Activated CD4-positive, alpha-beta T cell treated with anti-CD3 and anti-CD28 coated beads, Interleukin-2, amount 10 ng/mL, durations not matched to agents 7 days and 5 days (primary cell): ENCODE data around the gene TNFSF13. TPM values are rescaled to one million over a fixed set of nuclear protein-coding genes. Genes with fewer than 3 reads are reported as not detected.
A peak's percentile ranks its signal among the peaks of the same experiment; 100 is the strongest.

Experiments used
- CTCF ChIA-PET: fragments of 350-600 bp; sonication (Branson Sonifier 250); formaldehyde crosslinking; loops from one replicate; lab custom pipeline; 2021; ENCODE audit warnings: antibody characterized with exemption; lab: Charles Lee
- POLR2A ChIA-PET: fragments of 350-600 bp; sonication (Branson Sonifier 250); formaldehyde crosslinking; loops from one replicate; lab custom pipeline; 2021; ENCODE audit warnings: antibody characterized with exemption; lab: Charles Lee
- DNase-seq: peaks from one replicate; pipeline ENCODE4 v3.0.0-alpha.2; 2020
- H3K27ac Mint-ChIP-seq: one replicate; pipeline ENCODE4 v1.8.0; 2021; ENCODE audit warnings: mild to moderate bottlenecking, moderate library complexity, mixed read lengths
- H3K27me3 Mint-ChIP-seq: one replicate; pipeline ENCODE4 v1.8.0; 2021; ENCODE audit warnings: mixed read lengths
- H3K36me3 Mint-ChIP-seq: one replicate; pipeline ENCODE4 v1.8.0; 2021; ENCODE audit warnings: low read depth, mixed read lengths
- H3K4me1 Mint-ChIP-seq: one replicate; pipeline ENCODE4 v1.8.0; 2021; ENCODE audit warnings: mixed read lengths
- H3K4me3 Mint-ChIP-seq: one replicate; pipeline ENCODE4 v1.8.0; 2021; ENCODE audit warnings: mild to moderate bottlenecking, moderate library complexity, mixed read lengths
- H3K9me3 Mint-ChIP-seq: one replicate; pipeline ENCODE4 v1.8.0; 2021; ENCODE audit warnings: mixed read lengths
- total RNA-seq, 2 experiments: library from RNA; stranded (reverse); gene quantifications; one replicate each; pipeline ENCODE4 v1.2.3, GENCODE V29; 2021

The TNFSF13 gene
- total RNA-seq, 2 experiments from 2014 or later = 3.8 to 4.0 TPM

DNA sequence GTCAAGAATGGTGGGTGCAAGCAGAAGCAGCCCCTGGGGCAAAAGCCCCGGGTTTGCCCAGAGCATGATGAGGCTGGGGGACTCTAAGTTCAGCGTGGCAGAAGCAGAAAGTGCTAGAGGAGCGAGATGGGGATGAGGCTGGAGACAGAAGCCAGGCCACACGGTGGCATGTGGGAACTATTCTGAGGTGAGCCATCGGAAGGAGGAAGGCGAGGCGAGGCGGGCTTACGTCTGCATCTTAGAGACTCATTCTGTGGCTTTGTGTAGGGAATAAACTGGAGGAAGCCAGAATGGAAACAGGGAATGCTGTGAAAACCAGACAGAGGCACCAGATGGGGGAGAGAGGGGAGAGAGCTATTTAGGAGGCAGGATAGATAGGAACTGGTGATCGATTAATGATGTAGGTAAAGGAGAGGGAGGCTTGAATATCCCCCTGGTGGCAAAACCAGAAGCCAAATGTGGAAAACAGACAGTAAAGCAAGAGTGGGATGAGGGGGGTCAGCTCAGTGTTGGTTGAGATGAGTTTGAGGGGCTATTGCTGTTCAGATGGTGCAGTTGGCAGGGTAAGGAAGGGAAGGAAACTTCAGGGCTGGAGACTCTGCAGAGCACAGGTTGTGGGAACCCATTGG lies 3.1 kb upstream of the TNFSF13 start:
- Mint-ChIP-seq H3K9me3 (no peaks in the 10 kb centered on the region), H3K4me3 (no peak overlapping the region), H3K36me3 (peaks cover 46% of the 10 kb centered on the region), H3K4me1 (peaks cover 80% of the 10 kb centered on the region), H3K27me3 (no peaks in the 10 kb centered on the region), H3K27ac (peak overlapping the region; percentile 66)
- CTCF ChIA-PET = interaction anchor here (0.6 to 0.7 kb wide), 2 partner anchors 9 to 39 kb away, joined by 3 read pairs; no protein-coding TSS in a partner anchor
- no peak for DNase-seq
- POLR2A ChIA-PET = no interaction called here

DNA sequence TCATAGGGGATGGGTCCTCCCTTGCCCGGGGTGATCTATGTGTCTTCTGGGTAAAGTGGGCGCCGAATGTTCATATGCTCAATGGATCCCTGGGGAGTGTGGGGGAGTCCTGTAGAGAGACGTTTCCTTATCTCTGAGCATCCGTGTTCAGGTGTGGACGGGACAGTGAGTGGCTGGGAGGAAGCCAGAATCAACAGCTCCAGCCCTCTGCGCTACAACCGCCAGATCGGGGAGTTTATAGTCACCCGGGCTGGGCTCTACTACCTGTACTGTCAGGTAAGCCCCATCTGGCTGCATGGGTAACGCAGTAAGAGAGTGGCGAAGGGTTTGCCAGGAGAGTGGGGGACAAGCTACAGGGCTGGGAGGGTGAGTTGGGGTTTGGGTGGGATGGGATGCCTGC lies 1.9 kb upstream of the TNFSF13 start:
- no peak overlapping the region for H3K4me3 Mint-ChIP-seq
- CTCF ChIA-PET = interaction anchor here (0.5 to 1.2 kb wide), 4 partner anchors 33 to 96 kb away, joined by 3 to 6 read pairs (median 3); no protein-coding TSS in a partner anchor
- POLR2A ChIA-PET = no interaction called here

DNA sequence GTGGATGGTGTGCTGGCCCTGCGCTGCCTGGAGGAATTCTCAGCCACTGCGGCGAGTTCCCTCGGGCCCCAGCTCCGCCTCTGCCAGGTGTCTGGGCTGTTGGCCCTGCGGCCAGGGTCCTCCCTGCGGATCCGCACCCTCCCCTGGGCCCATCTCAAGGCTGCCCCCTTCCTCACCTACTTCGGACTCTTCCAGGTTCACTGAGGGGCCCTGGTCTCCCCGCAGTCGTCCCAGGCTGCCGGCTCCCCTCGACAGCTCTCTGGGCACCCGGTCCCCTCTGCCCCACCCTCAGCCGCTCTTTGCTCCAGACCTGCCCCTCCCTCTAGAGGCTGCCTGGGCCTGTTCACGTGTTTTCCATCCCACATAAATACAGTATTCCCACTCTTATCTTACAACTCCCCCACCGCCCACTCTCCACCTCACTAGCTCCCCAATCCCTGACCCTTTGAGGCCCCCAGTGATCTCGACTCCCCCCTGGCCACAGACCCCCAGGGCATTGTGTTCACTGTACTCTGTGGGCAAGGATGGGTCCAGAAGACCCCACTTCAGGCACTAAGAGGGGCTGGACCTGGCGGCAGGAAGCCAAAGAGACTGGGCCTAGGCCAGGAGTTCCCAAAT lies 1.3 kb upstream of the TNFSF13 start:
- ChIA-PET CTCF (interaction anchor here (0.5 to 1.8 kb wide), 9 partner anchors 8 to 235 kb away, joined by 3 to 6 read pairs (median 3); partner anchors contain the start of gene TNFSF12), POLR2A (no interaction called here)
- no peak overlapping the region for H3K27ac Mint-ChIP-seq
- H3K27me3 Mint-ChIP-seq = no peaks in the 10 kb centered on the region
- H3K36me3 Mint-ChIP-seq = peaks cover 36% of the 10 kb centered on the region
- H3K4me3 Mint-ChIP-seq = no peak overlapping the region
- DNase-seq = no peak
- H3K9me3 Mint-ChIP-seq = no peaks in the 10 kb centered on the region
- peaks cover 69% of the 10 kb centered on the region for H3K4me1 Mint-ChIP-seq

More for the DNA sequence above, 1.9 kb upstream of the TNFSF13 start:
- no peaks in the 10 kb centered on the region for H3K27me3 Mint-ChIP-seq
- peaks cover 40% of the 10 kb centered on the region for H3K36me3 Mint-ChIP-seq
- peaks cover 75% of the 10 kb centered on the region for H3K4me1 Mint-ChIP-seq
- H3K9me3 Mint-ChIP-seq = no peaks in the 10 kb centered on the region
- no peak for DNase-seq
- peak overlapping the region; percentile 7 for H3K27ac Mint-ChIP-seq

DNA sequence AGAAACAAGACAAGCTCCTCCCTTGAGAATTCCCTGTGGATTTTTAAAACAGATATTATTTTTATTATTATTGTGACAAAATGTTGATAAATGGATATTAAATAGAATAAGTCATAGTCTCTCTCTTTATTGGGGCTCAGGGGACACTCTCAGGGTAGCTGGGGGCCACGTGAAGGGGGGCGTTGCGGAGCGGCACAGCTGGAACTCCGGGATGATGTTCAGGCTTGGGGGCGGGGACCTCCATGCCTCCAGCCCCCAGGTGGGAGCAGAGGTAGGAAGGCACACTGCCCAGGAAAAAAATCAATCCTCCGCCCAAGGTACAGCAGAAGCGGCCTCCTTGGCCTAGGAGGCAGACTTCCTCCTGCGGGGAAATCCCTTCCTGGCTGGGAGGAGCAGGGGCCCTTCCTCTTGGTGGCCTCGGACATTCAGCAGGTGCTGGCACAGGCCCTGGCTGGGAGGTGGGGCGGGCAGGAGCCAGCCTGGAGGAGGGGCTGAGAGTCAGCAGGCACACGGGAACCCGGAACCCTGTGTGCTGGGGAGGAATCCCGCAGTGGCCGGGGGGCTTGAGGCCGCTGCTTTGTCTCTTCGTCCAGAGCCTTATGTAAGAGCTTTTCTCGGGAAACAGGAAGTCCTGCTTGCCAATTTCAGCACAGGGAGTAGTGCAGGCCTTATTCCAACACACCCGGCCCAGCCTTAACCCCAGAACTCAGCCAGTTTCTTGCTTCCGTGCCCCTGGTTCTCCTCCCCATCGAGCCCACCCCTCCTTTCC lies 591 bp upstream of the TNFSF13 start:
- Mint-ChIP-seq H3K4me1 (peaks cover 69% of the 10 kb centered on the region), H3K27ac (peak overlapping the region; percentile 82), H3K4me3 (no peak overlapping the region), H3K36me3 (peaks cover 39% of the 10 kb centered on the region), H3K9me3 (no peaks in the 10 kb centered on the region), H3K27me3 (no peaks in the 10 kb centered on the region)
- ChIA-PET POLR2A (interaction anchor here (0.6 kb wide), 2 partner anchors 42 to 689 kb away, joined by 3 to 11 read pairs; no protein-coding TSS in a partner anchor), CTCF (interaction anchor here (0.9 to 1.8 kb wide), 11 partner anchors 9 to 236 kb away, joined by 3 to 6 read pairs (median 3); partner anchors contain the start of genes FXR2 and TNFSF12)
- DNase-seq = no peak

DNA sequence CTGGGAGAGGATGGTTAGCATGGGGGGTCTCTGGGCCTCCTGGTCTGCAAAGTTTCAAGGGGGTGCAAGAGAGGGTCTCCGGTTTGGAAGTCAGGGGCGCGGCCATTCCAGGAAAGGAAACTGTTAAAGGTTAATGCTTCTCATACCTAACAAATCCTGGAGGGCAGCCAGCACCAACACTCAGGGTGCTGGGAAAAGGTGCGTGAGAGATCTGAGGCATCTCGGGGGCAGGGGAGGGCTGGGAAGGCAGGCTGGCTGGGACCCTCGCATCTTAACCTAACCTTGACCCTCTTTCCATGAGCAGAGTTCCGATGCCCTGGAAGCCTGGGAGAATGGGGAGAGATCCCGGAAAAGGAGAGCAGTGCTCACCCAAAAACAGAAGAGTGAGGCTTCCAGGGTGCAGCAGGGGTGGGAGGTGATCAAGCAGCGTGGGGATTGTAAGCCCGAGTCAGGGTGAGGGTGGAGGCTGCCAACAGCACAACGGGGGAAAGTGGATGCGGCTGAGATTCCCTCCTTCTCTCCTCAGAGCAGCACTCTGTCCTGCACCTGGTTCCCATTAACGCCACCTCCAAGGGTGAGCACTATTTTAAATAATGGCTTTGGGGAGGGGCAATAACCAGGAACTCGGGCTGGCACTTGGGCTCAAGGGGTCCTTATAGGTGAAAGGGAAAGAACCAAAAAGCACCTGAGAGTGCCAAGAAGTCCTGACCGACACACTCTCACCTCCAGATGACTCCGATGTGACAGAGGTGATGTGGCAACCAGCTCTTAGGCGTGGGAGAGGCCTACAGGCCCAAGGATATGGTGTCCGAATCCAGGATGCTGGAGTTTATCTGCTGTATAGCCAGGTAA lies 996 bp downstream of the TNFSF13 start:
- CTCF ChIA-PET = interaction anchor here (0.6 to 3.3 kb wide), 38 partner anchors 7 to 224 kb away, joined by 3 to 38 read pairs (median 6); partner anchors contain the start of genes ACAP1, CD68, CHRNB1 and FGF11
- Mint-ChIP-seq H3K27ac (peak overlapping the region; percentile 82), H3K36me3 (peaks cover 40% of the 10 kb centered on the region), H3K27me3 (no peaks in the 10 kb centered on the region), H3K4me3 (no peak overlapping the region), H3K9me3 (no peaks in the 10 kb centered on the region), H3K4me1 (peaks cover 68% of the 10 kb centered on the region)
- POLR2A ChIA-PET = interaction anchor here (1.5 kb wide), 1 partner anchor 128 kb away, joined by 4 read pairs; the partner anchor contains the start of gene WRAP53
- no peak for DNase-seq

DNA sequence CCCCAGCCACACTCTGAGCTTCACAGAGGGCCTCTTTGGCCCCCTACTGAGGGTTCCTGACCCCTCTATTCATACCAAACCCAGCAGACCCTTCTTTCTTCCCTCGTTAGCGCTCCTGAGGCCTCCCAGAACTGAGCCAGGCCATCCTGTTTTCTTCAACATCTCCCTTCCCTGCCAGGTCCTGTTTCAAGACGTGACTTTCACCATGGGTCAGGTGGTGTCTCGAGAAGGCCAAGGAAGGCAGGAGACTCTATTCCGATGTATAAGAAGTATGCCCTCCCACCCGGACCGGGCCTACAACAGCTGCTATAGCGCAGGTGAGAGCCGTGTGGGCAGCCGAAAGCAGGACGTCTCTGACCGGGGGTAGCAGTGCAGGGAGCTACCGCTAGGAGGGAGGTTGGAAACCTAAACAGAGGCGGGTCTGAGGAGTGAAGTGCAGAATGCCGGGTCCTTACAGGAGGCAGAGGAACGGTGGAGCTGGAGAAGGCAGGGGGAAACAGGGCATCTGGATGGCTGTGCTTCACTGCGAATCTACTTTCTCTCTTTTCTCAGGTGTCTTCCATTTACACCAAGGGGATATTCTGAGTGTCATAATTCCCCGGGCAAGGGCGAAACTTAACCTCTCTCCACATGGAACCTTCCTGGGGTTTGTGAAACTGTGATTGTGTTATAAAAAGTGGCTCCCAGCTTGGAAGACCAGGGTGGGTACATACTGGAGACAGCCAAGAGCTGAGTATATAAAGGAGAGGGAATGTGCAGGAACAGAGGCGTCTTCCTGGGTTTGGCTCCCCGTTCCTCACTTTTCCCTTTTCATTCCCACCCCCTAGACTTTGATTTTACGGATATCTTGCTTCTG lies 1.9 kb downstream of the TNFSF13 start:
- peak; percentile 65 for DNase-seq
- Mint-ChIP-seq H3K9me3 (no peaks in the 10 kb centered on the region), H3K4me1 (peaks cover 64% of the 10 kb centered on the region), H3K36me3 (peaks cover 35% of the 10 kb centered on the region), H3K27ac (peak overlapping the region; percentile 93), H3K27me3 (no peaks in the 10 kb centered on the region), H3K4me3 (peak overlapping the region; percentile 81)
- CTCF ChIA-PET = interaction anchor here (0.6 to 3.3 kb wide), 53 partner anchors 8 to 249 kb away, joined by 3 to 38 read pairs (median 6); partner anchors contain the start of genes ACAP1, CD68, CHRNB1 and FGF11
- POLR2A ChIA-PET = interaction anchor here (0.6 to 1.5 kb wide), 2 partner anchors 10 to 127 kb away, joined by 3 to 4 read pairs; partner anchors contain the start of gene WRAP53

DNA sequence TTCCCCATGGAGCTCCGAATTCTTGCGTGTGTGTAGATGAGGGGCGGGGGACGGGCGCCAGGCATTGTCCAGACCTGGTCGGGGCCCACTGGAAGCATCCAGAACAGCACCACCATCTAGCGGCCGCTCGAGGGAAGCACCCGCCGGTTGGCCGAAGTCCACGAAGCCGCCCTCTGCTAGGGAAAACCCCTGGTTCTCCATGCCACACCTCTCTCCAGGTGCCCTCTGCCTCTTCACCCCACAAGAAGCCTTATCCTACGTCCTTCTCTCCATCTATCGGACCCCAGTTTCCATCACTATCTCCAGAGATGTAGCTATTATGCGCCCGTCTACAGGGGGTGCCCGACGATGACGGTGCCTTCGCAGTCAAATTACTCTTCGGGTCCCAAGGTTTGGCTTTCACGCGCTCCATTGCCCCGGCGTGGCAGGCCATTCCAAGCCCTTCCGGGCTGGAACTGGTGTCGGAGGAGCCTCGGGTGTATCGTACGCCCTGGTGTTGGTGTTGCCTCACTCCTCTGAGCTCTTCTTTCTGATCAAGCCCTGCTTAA lies 2.6 kb downstream of the TNFSF13 start:
- H3K4me1 Mint-ChIP-seq = peaks cover 60% of the 10 kb centered on the region
- H3K36me3 Mint-ChIP-seq = peaks cover 35% of the 10 kb centered on the region
- CTCF ChIA-PET = interaction anchor here (0.5 to 3.3 kb wide), 52 partner anchors 8 to 250 kb away, joined by 3 to 38 read pairs (median 6); partner anchors contain the start of genes ACAP1, CD68, CHRNB1 and FGF11
- no peaks in the 10 kb centered on the region for H3K9me3 Mint-ChIP-seq
- no peaks in the 10 kb centered on the region for H3K27me3 Mint-ChIP-seq
- DNase-seq = peak; percentile 83
- H3K4me3 Mint-ChIP-seq = peak overlapping the region; percentile 81
- POLR2A ChIA-PET = interaction anchor here (0.6 to 1.5 kb wide), 2 partner anchors 9 to 127 kb away, joined by 3 to 4 read pairs; partner anchors contain the start of gene WRAP53
- peak overlapping the region; percentile 93 for H3K27ac Mint-ChIP-seq

DNA sequence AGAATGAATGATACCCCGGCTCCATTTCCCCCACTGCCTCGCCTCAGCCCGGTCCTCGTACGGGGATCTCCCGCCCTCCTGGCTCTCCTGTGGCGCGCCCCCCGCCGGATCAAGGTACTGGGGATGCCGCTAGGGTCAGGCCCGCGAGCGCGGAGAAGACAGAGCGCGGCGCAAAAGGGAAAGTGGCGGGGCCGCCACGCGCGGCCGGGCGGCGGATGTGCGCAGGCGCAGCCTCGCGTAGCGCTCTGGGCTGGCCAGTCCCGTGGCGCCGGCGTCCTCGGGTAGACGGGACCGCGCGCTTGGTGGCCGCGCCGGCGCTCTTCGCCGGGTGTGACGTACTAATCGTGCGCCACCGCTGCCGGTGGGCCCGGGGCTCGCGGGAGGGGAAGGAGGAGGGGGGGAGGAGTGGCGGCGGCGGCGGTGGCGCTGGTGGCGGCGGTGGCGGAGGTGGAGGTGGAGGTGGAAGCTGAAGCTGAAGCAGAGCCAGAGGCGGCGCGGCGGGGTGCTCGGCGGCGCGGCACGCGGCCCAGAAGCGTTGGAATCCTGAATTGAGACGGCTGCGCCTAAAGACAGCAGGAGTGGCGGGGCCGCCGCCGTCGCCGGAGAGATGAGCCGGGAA lies 3.1 kb downstream of the TNFSF13 start, which contains the start of gene SENP3:
SENP3 (plus strand) TSS at position 331 of the 619 bp plus-strand sequence. CDS start 1,158 bp downstream, outside the sequence.
- Mint-ChIP-seq H3K36me3 (peaks cover 33% of the 10 kb centered on the region), H3K4me1 (peaks cover 56% of the 10 kb centered on the region)
- DNase-seq = peak; percentile 90

DNA sequence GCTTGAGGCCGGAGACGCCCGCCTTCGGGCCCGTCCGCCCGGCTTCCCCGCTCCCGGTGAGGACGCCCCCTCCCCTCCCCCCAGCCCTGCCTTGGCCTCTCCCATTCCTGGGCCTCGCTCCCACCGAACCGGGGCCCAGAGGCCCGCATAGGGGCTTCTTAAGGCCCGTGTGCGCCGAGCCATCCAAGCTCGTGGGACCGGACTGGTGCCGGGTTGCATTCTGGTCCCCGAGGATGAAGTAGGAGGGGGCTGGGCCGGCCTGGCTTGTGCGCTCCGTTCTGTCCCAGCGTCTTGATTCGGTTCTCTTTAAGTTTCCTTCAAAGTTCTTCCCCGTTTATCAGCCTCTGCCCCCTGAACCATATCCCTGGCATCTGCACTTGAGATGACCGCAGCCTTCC lies 3.7 kb downstream of the TNFSF13 start:
- Mint-ChIP-seq H3K9me3 (no peaks in the 10 kb centered on the region), H3K4me1 (peaks cover 58% of the 10 kb centered on the region), H3K27ac (peak overlapping the region; percentile 95), H3K27me3 (no peaks in the 10 kb centered on the region), H3K36me3 (peaks cover 34% of the 10 kb centered on the region), H3K4me3 (peak overlapping the region; percentile 81)
- ChIA-PET CTCF (interaction anchor here (2.0 to 3.3 kb wide), 6 partner anchors 9 to 232 kb away, joined by 6 to 38 read pairs (median 12); partner anchors contain the start of genes CD68, CHRNB1, SOX15 and TNFSF12), POLR2A (interaction anchor here (0.6 kb wide), 1 partner anchor 126 kb away, joined by 4 read pairs; no protein-coding TSS in a partner anchor)
- no peak for DNase-seq

More for the DNA sequence above, 3.1 kb downstream of the TNFSF13 start, which contains the start of gene SENP3:
- ChIA-PET POLR2A (no interaction called here), CTCF (interaction anchor here (0.5 to 3.3 kb wide), 32 partner anchors 8 to 247 kb away, joined by 3 to 38 read pairs (median 7); partner anchors contain the start of genes CD68, CHRNB1, POLR2A and SOX15)
- peak within 1 kb of the TSS; percentile 95 for H3K27ac Mint-ChIP-seq
- H3K4me3 Mint-ChIP-seq = peak within 1 kb of the TSS; percentile 81
- H3K9me3 Mint-ChIP-seq = no peaks in the 10 kb centered on the region
- no peaks in the 10 kb centered on the region for H3K27me3 Mint-ChIP-seq
